Measurements from ENCODE around the gene ENDOD1.

GRCh38 chr11:95156133-95156721, 66.6 kb downstream of the ENDOD1 start:
- no peak for TF ChIP-seq CTCF (IDR thresholded peaks at IDR 0.05)
- TF ChIP-seq POLR2A (IDR thresholded peaks at IDR 0.05): no peak
